ENCODE data around the gene NRL. TPM values are rescaled to one million over a fixed set of nuclear protein-coding genes. Genes with fewer than 3 reads are reported as not detected.

NRL gene
- total and polyA plus RNA-seq, 10 of the 15 experiments (the other 5 are each of a cell fraction or from before 2014, with no cell fraction given): 0.11 to 4.4 (median 2.2) TPM

- TF ChIP-seq EGR1 (IDR thresholded peaks at IDR 0.05; ENCODE audit: borderline replicate concordance in 1 of 2, low read depth in 2 of 2, low read length in 2 of 2) (no peak), BHLHE40 (IDR thresholded peaks at IDR 0.05; ENCODE audit: borderline replicate concordance in 1 of 2, low read depth in 2 of 2, low read length in 1 of 2) (no peak), FOXM1 (IDR thresholded peaks at IDR 0.05; ENCODE audit: low read depth, low read length) (no peak), HDAC6 (IDR thresholded peaks at IDR 0.05; ENCODE audit: unreplicated experiment) (no peak)
- TF ChIP-seq, protein P1, sequence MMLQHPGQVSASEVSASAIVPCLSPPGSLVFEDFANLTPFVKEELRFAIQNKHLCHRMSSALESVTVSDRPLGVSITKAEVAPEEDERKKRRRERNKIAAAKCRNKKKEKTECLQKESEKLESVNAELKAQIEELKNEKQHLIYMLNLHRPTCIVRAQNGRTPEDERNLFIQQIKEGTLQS (IDR thresholded peaks at IDR 0.05; ENCODE audit: borderline replicate concordance, extremely low read depth, low read depth, low read length): no peak
Measured at GRCh38 chr14:24130380-24130716, 15.6 kb upstream of the NRL start, which contains the start of gene FITM1 (continued).

DNA sequence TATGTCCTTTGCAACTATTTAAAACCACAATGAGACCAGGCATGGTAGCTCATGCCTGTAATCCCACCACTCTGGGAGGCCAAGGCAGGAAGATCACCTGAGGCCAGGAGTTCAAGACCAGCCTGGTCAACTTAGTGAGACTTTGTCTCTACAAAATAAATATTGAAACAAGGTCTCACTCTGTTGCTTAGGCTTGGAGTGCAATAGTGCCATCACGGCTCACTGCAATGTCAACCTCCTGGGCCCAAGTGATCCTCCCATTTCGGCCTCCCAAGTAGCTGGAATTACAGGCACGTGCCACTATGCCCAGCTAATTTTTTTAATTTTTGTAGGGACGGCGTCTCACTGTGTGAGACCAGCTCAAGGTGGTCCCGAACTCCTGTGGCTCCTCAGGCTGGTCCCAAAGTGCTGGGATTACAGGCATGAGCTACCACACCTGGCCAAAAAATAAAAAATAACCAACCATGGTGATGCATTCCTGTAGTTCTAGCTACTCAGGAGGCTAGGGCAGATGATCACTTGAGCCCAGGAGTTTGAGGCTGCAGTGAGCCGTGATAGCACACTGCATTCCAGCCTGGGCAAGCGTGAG lies 14.8 kb upstream of the NRL start:
- in situ Hi-C loops (cut with MboI): no loop called here
- POLR2A ChIA-PET: interaction anchor here (0.6 to 17.1 kb wide), 7 partner anchors 7 to 195 kb away, joined by 3 to 276 read pairs (median 4); partner anchors contain the start of genes EMC9, FITM1 and PSME1
- WGBS (ENCODE audit: insufficient coverage, insufficient replicate concordance, low lambda C conversion rate, missing lambda C conversion rate): 89% methylated on average over 8 of the region's 8 CpGs
- TF ChIP-seq ZBTB11 (CRISPR knock-in tag; IDR thresholded peaks at IDR 0.05): no peak
- TF ChIP-seq KLF5 (IDR thresholded peaks at IDR 0.05; ENCODE audit: partially characterized antibody): no peak
- TF ChIP-seq NFYA (IDR thresholded peaks at IDR 0.05; ENCODE audit: borderline replicate concordance, low read depth, low read length): no peak
- no peak for TF ChIP-seq CEBPB (IDR thresholded peaks at IDR 0.05; ENCODE audit: borderline replicate concordance in 1 of 2, low read depth in 2 of 2, low read length in 2 of 2)
- TF ChIP-seq IKZF1 (conservative IDR thresholded peaks at IDR 0.05): no peak
- TF ChIP-seq KAT2A (conservative IDR thresholded peaks at IDR 0.05; ENCODE audit: control insufficient read depth, low read depth, low read length): no peak
- no peak for TF ChIP-seq MEF2B (IDR thresholded peaks at IDR 0.05; ENCODE audit: partially characterized antibody, poor library complexity, severe bottlenecking)
- TF ChIP-seq PAX5 (IDR thresholded peaks at IDR 0.05; ENCODE audit: borderline replicate concordance, low read depth, low read length): no peak
- no peak for TF ChIP-seq CHD1 (IDR thresholded peaks at IDR 0.05; ENCODE audit: low read depth, low read length)
- TF ChIP-seq, protein P2, sequence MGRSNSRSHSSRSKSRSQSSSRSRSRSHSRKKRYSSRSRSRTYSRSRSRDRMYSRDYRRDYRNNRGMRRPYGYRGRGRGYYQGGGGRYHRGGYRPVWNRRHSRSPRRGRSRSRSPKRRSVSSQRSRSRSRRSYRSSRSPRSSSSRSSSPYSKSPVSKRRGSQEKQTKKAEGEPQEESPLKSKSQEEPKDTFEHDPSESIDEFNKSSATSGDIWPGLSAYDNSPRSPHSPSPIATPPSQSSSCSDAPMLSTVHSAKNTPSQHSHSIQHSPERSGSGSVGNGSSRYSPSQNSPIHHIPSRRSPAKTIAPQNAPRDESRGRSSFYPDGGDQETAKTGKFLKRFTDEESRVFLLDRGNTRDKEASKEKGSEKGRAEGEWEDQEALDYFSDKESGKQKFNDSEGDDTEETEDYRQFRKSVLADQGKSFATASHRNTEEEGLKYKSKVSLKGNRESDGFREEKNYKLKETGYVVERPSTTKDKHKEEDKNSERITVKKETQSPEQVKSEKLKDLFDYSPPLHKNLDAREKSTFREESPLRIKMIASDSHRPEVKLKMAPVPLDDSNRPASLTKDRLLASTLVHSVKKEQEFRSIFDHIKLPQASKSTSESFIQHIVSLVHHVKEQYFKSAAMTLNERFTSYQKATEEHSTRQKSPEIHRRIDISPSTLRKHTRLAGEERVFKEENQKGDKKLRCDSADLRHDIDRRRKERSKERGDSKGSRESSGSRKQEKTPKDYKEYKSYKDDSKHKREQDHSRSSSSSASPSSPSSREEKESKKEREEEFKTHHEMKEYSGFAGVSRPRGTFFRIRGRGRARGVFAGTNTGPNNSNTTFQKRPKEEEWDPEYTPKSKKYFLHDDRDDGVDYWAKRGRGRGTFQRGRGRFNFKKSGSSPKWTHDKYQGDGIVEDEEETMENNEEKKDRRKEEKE (IDR thresholded peaks at IDR 0.05): no peak

More for the DNA sequence above, 14.8 kb upstream of the NRL start:
- BruUV-seq (replicated peaks): no TSS peak
- no peaks in the 10 kb centered on the region for H3K9me3 ChIP-seq (replicated peaks; ENCODE audit: control insufficient read depth, insufficient read depth, low read length)
- peaks cover 16% of the 10 kb centered on the region for H3K4me1 ChIP-seq (ENCODE audit: control insufficient read depth, insufficient read depth, low read length)
- no peaks in the 10 kb centered on the region for H3K36me3 ChIP-seq (ENCODE audit: control insufficient read depth in 2 of 2, insufficient read depth in 2 of 2, low read length in 1 of 2)
- FAIRE-seq (no peak), DNase-seq (ENCODE audit: low read depth, low spot score) (no peak), ATAC-seq (no peak)
- no peak overlapping the region for H3K4me2 ChIP-seq (ENCODE audit: control insufficient read depth, insufficient read depth)
- no peaks in the 10 kb centered on the region for H3K79me2 ChIP-seq (ENCODE audit: control insufficient read depth, insufficient read depth, low read length)
- H3K4me3 ChIP-seq: no peak overlapping the region
- ChIA-PET RAD21 (ENCODE audit: unreplicated experiment) (interaction anchor here (0.6 kb wide), 1 partner anchor 19 kb away, joined by 3 read pairs; no protein-coding TSS in a partner anchor), SMC1A (ENCODE audit: uncharacterized antibody, unreplicated experiment) (interaction anchor here (1.0 to 1.4 kb wide), 3 partner anchors 8 to 21 kb away, joined by 3 to 4 read pairs (median 3); no protein-coding TSS in a partner anchor), CTCF (interaction anchor here (1.1 kb wide), 1 partner anchor 15 kb away, joined by 3 read pairs; the partner anchor contains the start of genes DCAF11 and NRL)
- H2AFZ ChIP-seq (ENCODE audit: control insufficient read depth, low read depth, low read length): no peak overlapping the region
- intact Hi-C loops (cut with micrococcal nuclease; ENCODE audit: unreplicated experiment): no loop called here
- H3K9ac ChIP-seq (ENCODE audit: control insufficient read depth, insufficient read depth, low read length): no peak overlapping the region
- H4K20me1 ChIP-seq (ENCODE audit: control insufficient read depth, insufficient read depth): no peaks in the 10 kb centered on the region
- H3K27ac ChIP-seq (ENCODE audit: control insufficient read depth, insufficient read depth): no peak overlapping the region
- H3K27me3 ChIP-seq (replicated peaks in 1 of 2; ENCODE audit: control insufficient read depth in 2 of 2, insufficient read depth in 2 of 2, low read length in 1 of 2): no peaks in the 10 kb centered on the region

Data from GM12878 (cell line).